AG04449 (cell line): ENCODE measurements around the gene UBE2G1.
"Not testable (repeated sequence)": the region's sequence is repeated elsewhere in the genome, so short reads cannot be mapped to it uniquely, and the experiment has no call there.

Experiments
- CTCF ChIA-PET: fragments of 350-600 bp; formaldehyde crosslinking; extraction: SDS; loops from one replicate; lab custom pipeline; 2021; ENCODE audit warnings: antibody characterized with exemption; lab: Yijun Ruan, JAX
- POLR2A ChIA-PET: fragments of 400-600, 350-600 bp; formaldehyde crosslinking; extraction: SDS; loops from one replicate; lab custom pipeline; 2020; ENCODE audit warnings: antibody characterized with exemption, inconsistent platforms; lab: Yijun Ruan, JAX
- DNase-seq: peaks from one replicate; pipeline ENCODE4 v3.0.0-alpha.2; 2010; ENCODE audit warnings: low read depth, low spot score
- H3K4me3 ChIP-seq: 2 replicates; pipeline ENCODE4 v1.5.1; 2011; ENCODE audit warnings: low read depth, mild to moderate bottlenecking, control low read depth, low read length
- CTCF ChIP-seq: IDR thresholded peaks from one replicate; pipeline ENCODE4 v1.5.1; 2011; ENCODE audit warnings: mild to moderate bottlenecking, moderate library complexity, low read length, control low read depth, inconsistent platforms; ENCODE audit not compliant: insufficient read depth; ENCODE audit errors: missing control alignments

Gene UBE2G1

GRCh38 chr17:4358154-4358553 lies 8.3 kb downstream of the UBE2G1 start:
- ChIA-PET POLR2A (no interaction called here), CTCF (no interaction called here)
- no peak overlapping the region for H3K4me3 ChIP-seq
- no peak for TF ChIP-seq CTCF
- no peak for DNase-seq

GRCh38 chr17:4357671-4358070 lies 8.8 kb downstream of the UBE2G1 start:
- no peak for TF ChIP-seq CTCF
- no peak overlapping the region for H3K4me3 ChIP-seq
- CTCF ChIA-PET: no interaction called here
- POLR2A ChIA-PET: no interaction called here
- no peak for DNase-seq

DNA sequence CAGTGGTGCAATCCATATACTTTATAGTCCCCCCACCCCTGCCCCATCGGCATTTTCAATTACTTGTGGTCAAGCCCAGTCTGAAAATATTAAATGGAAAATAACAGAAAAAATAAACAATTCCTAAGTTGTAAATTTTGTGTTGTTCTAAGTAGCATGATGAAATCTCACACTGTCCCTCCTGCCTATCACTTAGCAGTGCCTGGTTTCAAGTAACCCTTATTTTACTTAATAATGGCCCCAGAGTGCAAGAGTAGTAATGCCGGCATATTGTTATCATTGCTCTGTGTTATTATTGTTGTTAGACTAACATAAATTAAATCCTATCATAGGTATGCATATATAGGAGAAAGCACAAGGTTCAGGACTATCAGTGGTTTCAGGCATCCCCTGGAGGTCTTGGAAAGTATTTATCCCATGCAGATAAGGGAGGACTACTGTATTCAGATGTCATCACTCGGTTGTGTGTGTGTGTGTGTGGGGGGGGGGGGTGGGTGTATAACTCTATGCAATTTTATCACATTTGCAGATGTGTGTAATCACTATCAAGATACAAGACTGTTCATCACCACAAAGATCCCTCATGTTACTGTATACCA lies 9.3 kb downstream of the UBE2G1 start:
- ChIA-PET CTCF (interaction anchor here (0.9 kb wide), 1 partner anchor 51 kb away, joined by 3 read pairs; no protein-coding TSS in a partner anchor), POLR2A (no interaction called here)
- H3K4me3 ChIP-seq: no peak overlapping the region
- DNase-seq: no peak
- TF ChIP-seq CTCF: no peak

DNA sequence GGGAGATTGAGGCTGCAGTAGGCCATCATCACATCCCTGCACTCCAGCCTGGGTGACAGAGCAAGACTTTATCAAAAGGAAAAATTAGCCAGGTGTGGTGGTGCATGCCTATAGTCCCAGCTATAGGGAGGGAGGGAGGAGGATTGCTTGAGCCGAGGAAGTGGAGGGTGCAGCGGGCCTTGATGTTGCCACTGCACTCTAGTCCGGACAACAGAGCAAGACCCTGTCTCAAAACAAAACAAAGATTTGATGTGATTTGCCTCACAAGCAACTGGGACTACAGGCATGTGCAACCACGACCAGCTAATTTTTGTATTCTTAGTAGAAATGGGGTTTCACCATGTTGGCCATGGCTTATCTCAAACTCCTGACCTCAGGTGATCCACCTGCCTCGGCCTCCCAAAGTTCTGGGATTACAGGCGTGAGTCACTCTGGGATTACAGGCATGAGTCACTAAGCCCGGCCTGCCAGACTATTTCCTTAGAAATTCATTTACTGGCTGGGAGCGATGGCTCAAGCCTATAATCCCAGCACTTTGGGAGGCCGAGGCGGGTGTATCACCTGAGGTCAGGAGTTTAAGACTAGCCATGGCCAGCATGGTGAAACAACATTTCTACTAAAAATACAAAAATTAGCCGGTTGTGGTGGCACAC lies 11.5 kb downstream of the UBE2G1 start:
- ChIA-PET CTCF (interaction anchor here (0.7 to 1.2 kb wide), 2 partner anchors 11 to 140 kb away, joined by 4 to 5 read pairs; no protein-coding TSS in a partner anchor), POLR2A (no interaction called here)
- DNase-seq: no peak
- TF ChIP-seq CTCF: no peak
- no peak overlapping the region for H3K4me3 ChIP-seq

- no peak for TF ChIP-seq CTCF
- no peak overlapping the region for H3K4me3 ChIP-seq
- ChIA-PET CTCF (interaction anchor here (0.7 to 1.5 kb wide), 4 partner anchors 12 to 139 kb away, joined by 3 to 5 read pairs (median 4); no protein-coding TSS in a partner anchor), POLR2A (no interaction called here)
- DNase-seq: no peak
These were observed 12.3 kb downstream of the UBE2G1 start for GRCh38 chr17:4354206-4354605.

DNA sequence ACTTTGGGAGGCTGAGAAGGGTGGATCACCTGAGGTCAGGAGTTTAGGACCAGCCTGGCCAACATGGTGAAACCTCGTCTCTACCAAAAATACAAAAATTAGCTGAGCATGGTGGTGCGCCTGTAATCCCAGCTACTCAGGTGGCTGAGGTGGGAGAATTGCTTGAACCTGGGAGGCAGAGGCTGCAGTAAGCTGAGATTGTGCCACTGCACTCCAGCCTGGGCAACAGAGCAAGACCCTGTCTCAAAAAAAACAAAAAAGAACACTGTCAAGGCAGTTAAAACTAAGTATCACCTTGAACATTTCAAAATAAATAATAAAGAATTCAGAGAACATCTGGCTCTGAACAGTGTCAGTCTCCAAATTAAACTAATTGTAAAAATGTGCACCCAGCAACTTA lies 16.3 kb downstream of the UBE2G1 start:
- DNase-seq, H3K4me3 ChIP-seq, POLR2A ChIA-PET: not testable (repeated sequence)
- CTCF ChIA-PET: interaction anchor here (1.1 kb wide), 1 partner anchor 12 kb away, joined by 4 read pairs; no protein-coding TSS in a partner anchor
